B cell (primary cell): ENCODE results near the gene CYSLTR1.
"Not testable (repeated sequence)": the region's sequence is repeated elsewhere in the genome, so short reads cannot be mapped to it uniquely, and the experiment has no call there.

Source experiments
- CTCF ChIP-seq: fragments of 200-600 bp; IDR thresholded peaks from one replicate; pipeline ENCODE4 v1.8.0; 2022; ENCODE audit warnings: antibody characterized with exemption, mild to moderate bottlenecking
- EZH2 ChIP-seq: IDR thresholded peaks from 2 replicates; pipeline ENCODE4 v1.6.1; 2012; ENCODE audit warnings: borderline replicate concordance, low read depth, mild to moderate bottlenecking, moderate library complexity, low read length; ENCODE audit not compliant: insufficient read depth, poor library complexity, severe bottlenecking

GRCh38 chrX:78300933-78301332, 26.5 kb downstream of the CYSLTR1 start:
- not testable (repeated sequence) for TF ChIP-seq CTCF, EZH2
